H1 (cell line): ENCODE results near the gene USP7. TPM values are rescaled to one million over a fixed set of nuclear protein-coding genes. Genes with fewer than 3 reads are reported as not detected.
A peak's percentile ranks its signal among the peaks of the same experiment; 100 is the strongest.

Experiments
- CTCF ChIA-PET: fragments of 300-600 bp; sonication (Branson Sonifier 250); formaldehyde crosslinking; loops from one replicate; lab custom pipeline; 2021; ENCODE audit not compliant: partially characterized antibody; lab: Charles Lee
- POLR2A ChIA-PET: fragments of 300-600 bp; sonication (Branson Sonifier 250); formaldehyde crosslinking; loops from one replicate; lab custom pipeline; 2021; ENCODE audit warnings: inconsistent platforms; ENCODE audit not compliant: partially characterized antibody; lab: Charles Lee
- DNase-seq, 2 experiments: peaks; one replicate each; pipeline versions ENCODE4 v3.0.0 to v3.0.0-alpha.2; 2010 to 2022; ENCODE audit warnings: low spot score in 2 of 2, low read depth in 1 of 2, mixed read lengths in 1 of 2
- FAIRE-seq: peaks from 2 replicates; lab custom pipeline; 2011; peaks lifted over from hg19 to GRCh38; lab: Jason Lieb, UNC
- H2AFZ ChIP-seq: 2 replicates; pipeline ENCODE4 v1.8.1; 2012; ENCODE audit warnings: low read length, inconsistent platforms
- H2AK5ac ChIP-seq: 2 replicates; pipeline ENCODE4 v1.6.1; 2013; ENCODE audit warnings: low read depth, low read length
- H2BK120ac ChIP-seq: replicated peaks from 2 replicates; pipeline ENCODE3; 2013; ENCODE audit warnings: low read depth, low read length, inconsistent platforms
- H2BK12ac ChIP-seq: 2 replicates; pipeline ENCODE4 v1.6.1; 2013; ENCODE audit warnings: low read depth, low read length
- H2BK15ac ChIP-seq: 2 replicates; pipeline ENCODE4 v1.6.1; 2013; ENCODE audit warnings: low read length
- H2BK20ac ChIP-seq: 2 replicates; pipeline ENCODE4 v1.6.1; 2013; ENCODE audit warnings: low read length
- H2BK5ac ChIP-seq: 2 replicates; pipeline ENCODE4 v1.6.1; 2013; ENCODE audit warnings: low read depth, low read length
- H3K14ac ChIP-seq: 2 replicates; pipeline ENCODE4 v1.6.1; 2013; ENCODE audit warnings: inconsistent platforms; ENCODE audit not compliant: insufficient read length
- H3K18ac ChIP-seq: 2 replicates; pipeline ENCODE4 v1.6.1; 2013; ENCODE audit warnings: low read length; ENCODE audit errors: extremely low read depth
- H3K23ac ChIP-seq: 2 replicates; pipeline ENCODE4 v1.6.1; 2013; ENCODE audit warnings: inconsistent platforms; ENCODE audit not compliant: insufficient read length
- H3K23me2 ChIP-seq: 2 replicates; pipeline ENCODE4 v1.6.1; 2013; ENCODE audit warnings: low read depth, low read length
- H3K27ac ChIP-seq: 2 replicates; pipeline ENCODE4 v1.6.1; 2011; ENCODE audit warnings: low read depth, low read length, inconsistent platforms
- H3K27me3 ChIP-seq, 4 experiments: replicated peaks in 1 of 4; 1 replicate in 1 of 4; 2 replicates in 3 of 4; pipeline versions ENCODE4 v1.6.1 to v1.8.1; 2011 to 2013; ENCODE audit warnings: low read length in 3 of 4, mild to moderate bottlenecking in 3 of 4, inconsistent platforms in 2 of 4, mixed read lengths in 2 of 4, moderate library complexity in 1 of 4; ENCODE audit not compliant: control insufficient read depth in 3 of 4, insufficient read depth in 3 of 4; ENCODE audit errors: extremely low read depth in 1 of 4
- H3K36me3 ChIP-seq, 4 experiments: 2 replicates each; pipeline versions ENCODE4 v1.6.1 to v1.8.1; 2011 to 2013; ENCODE audit warnings: mild to moderate bottlenecking in 4 of 4, low read length in 3 of 4, moderate library complexity in 2 of 4, control low read depth in 1 of 4, inconsistent platforms in 1 of 4; ENCODE audit not compliant: insufficient read depth in 4 of 4, control insufficient read depth in 2 of 4
- H3K4ac ChIP-seq: replicated peaks from 2 replicates; pipeline ENCODE3; 2013; ENCODE audit warnings: low read length, low read depth, mixed read lengths, inconsistent platforms; ENCODE audit not compliant: insufficient read length
- H3K4me1 ChIP-seq, 4 experiments: replicated peaks in 1 of 4; 1 replicate in 1 of 4; 2 replicates in 3 of 4; pipeline versions ENCODE4 v1.6.1 to v1.8.1; 2011 to 2013; ENCODE audit warnings: low read length in 3 of 4, inconsistent platforms in 2 of 4, mixed read lengths in 1 of 4; ENCODE audit not compliant: insufficient read depth in 4 of 4, control insufficient read depth in 3 of 4
- H3K4me2 ChIP-seq, 2 experiments: 2 replicates each; pipeline versions ENCODE4 v1.6.1 to v1.8.1; 2011 to 2013; ENCODE audit warnings: low read depth in 2 of 2, low read length in 2 of 2, control low read depth in 1 of 2, inconsistent platforms in 1 of 2, mild to moderate bottlenecking in 1 of 2; ENCODE audit not compliant: insufficient read depth in 1 of 2
- H3K4me3 ChIP-seq, 4 experiments: fragments of 200-600, 300-600 bp in 1 of 4; sonication (generic), shearing (Covaris generic), sonication (Bioruptor Twin) in 1 of 4; 2 replicates each; pipeline versions ENCODE4 v1.5.1 to v1.8.1; 2011 to 2016; ENCODE audit warnings: low read length in 4 of 4, low read depth in 3 of 4, control low read depth in 2 of 4, inconsistent platforms in 2 of 4, mild to moderate bottlenecking in 2 of 4, mixed read lengths in 1 of 4, moderate library complexity in 1 of 4; ENCODE audit not compliant: insufficient read depth in 2 of 4; ENCODE audit errors: extremely low read depth in 1 of 4
- H3K56ac ChIP-seq: replicated peaks from 2 replicates; pipeline ENCODE3; 2013; ENCODE audit warnings: low read depth, mild to moderate bottlenecking, mixed read lengths, low read length, inconsistent platforms; ENCODE audit not compliant: insufficient read length
- H3K79me1 ChIP-seq: 2 replicates; pipeline ENCODE4 v1.6.1; 2013; ENCODE audit warnings: low read depth, low read length, control low read depth
- H3K79me2 ChIP-seq, 2 experiments: 2 replicates each; pipeline versions ENCODE4 v1.6.1 to v1.8.1; 2012 to 2013; ENCODE audit warnings: low read length in 2 of 2, mild to moderate bottlenecking in 2 of 2, inconsistent platforms in 1 of 2; ENCODE audit not compliant: insufficient read depth in 2 of 2, control insufficient read depth in 1 of 2
- H3K9ac ChIP-seq, 4 experiments: replicated peaks in 1 of 4; 1 replicate in 1 of 4; 2 replicates in 3 of 4; pipeline versions ENCODE4 v1.6.1 to v1.8.1; 2011 to 2013; ENCODE audit warnings: low read depth in 3 of 4, low read length in 3 of 4, control low read depth in 2 of 4, mild to moderate bottlenecking in 2 of 4, moderate library complexity in 2 of 4, inconsistent platforms in 1 of 4; ENCODE audit errors: extremely low read depth in 1 of 4
- H3K9me3 ChIP-seq, 2 experiments: 2 replicates each; pipeline versions ENCODE4 v1.6.1 to v1.8.1; 2012 to 2013; ENCODE audit warnings: mild to moderate bottlenecking in 2 of 2, moderate library complexity in 2 of 2, control low read depth in 1 of 2, inconsistent platforms in 1 of 2, low read depth in 1 of 2, low read length in 1 of 2, mixed read lengths in 1 of 2; ENCODE audit not compliant: insufficient read depth in 2 of 2
- H4K20me1 ChIP-seq, 2 experiments: replicated peaks in 1 of 2; 2 replicates each; pipeline versions ENCODE3 to v1.8.1; 2011 to 2013; ENCODE audit warnings: inconsistent platforms in 2 of 2, low read length in 2 of 2, mild to moderate bottlenecking in 1 of 2; ENCODE audit not compliant: insufficient read depth in 2 of 2, control insufficient read depth in 1 of 2
- H4K5ac ChIP-seq: 2 replicates; pipeline ENCODE4 v1.6.1; 2013; ENCODE audit warnings: low read length, low read depth, mixed read lengths, inconsistent platforms; ENCODE audit not compliant: insufficient read length
- H4K8ac ChIP-seq: 2 replicates; pipeline ENCODE4 v1.8.0; 2013; ENCODE audit warnings: mild to moderate bottlenecking, moderate library complexity, low read length, inconsistent platforms; ENCODE audit not compliant: insufficient read depth; ENCODE audit errors: extremely low read depth
- H4K91ac ChIP-seq: replicated peaks from 2 replicates; pipeline ENCODE3; 2013; ENCODE audit warnings: low read length, mixed read lengths, inconsistent platforms; ENCODE audit not compliant: insufficient read length
- ASH2L ChIP-seq: fragments of 200-600, 300-600 bp; sonication (generic); IDR thresholded peaks from one replicate; pipeline ENCODE4 v1.7.1; 2017; ENCODE audit warnings: low read length
- HDAC2 ChIP-seq, 2 experiments: fragments of 300-600 bp in 1 of 2; sonication (generic) in 1 of 2; IDR thresholded peaks; 2 replicates each; pipeline ENCODE4 v1.6.1; 2011 to 2012; ENCODE audit warnings: low read depth in 2 of 2, low read length in 2 of 2, mild to moderate bottlenecking in 2 of 2, moderate library complexity in 2 of 2, borderline replicate concordance in 1 of 2, inconsistent platforms in 1 of 2
- KDM1A ChIP-seq: fragments of 200-600, 300-600 bp; sonication (generic); IDR thresholded peaks from 2 replicates; pipeline ENCODE4 v1.7.1; 2016; ENCODE audit warnings: mild to moderate bottlenecking, low read length, borderline replicate concordance
- KDM4A ChIP-seq: IDR thresholded peaks from one replicate; pipeline ENCODE4 v1.7.1; 2012; ENCODE audit warnings: low read depth, mild to moderate bottlenecking, moderate library complexity, low read length, inconsistent platforms; ENCODE audit not compliant: severe bottlenecking
- MAFK ChIP-seq: IDR thresholded peaks from 2 replicates; pipeline ENCODE4 v1.6.1; 2012; ENCODE audit warnings: low read depth, mild to moderate bottlenecking, improper control_type of control experiment, low read length
- NRF1 ChIP-seq: IDR thresholded peaks from 2 replicates; pipeline ENCODE4 v1.6.1; 2011; ENCODE audit warnings: mild to moderate bottlenecking, low read depth, low read length, improper control_type of control experiment
- PHF8 ChIP-seq: fragments of 200-600 bp; sonication (generic); conservative IDR thresholded peaks from 2 replicates; pipeline ENCODE4 v1.7.1; 2012; ENCODE audit warnings: low read depth, mild to moderate bottlenecking, inconsistent platforms, low read length, moderate library complexity
- POLR2A ChIP-seq, 2 experiments: IDR thresholded peaks; 1 replicate in 1 of 2; 2 replicates in 1 of 2; pipeline ENCODE4 v1.6.1; 2011; ENCODE audit warnings: low read depth in 2 of 2, low read length in 2 of 2, mild to moderate bottlenecking in 2 of 2; ENCODE audit errors: control extremely low read depth in 1 of 2
- POLR2AphosphoS5 ChIP-seq: IDR thresholded peaks from 2 replicates; pipeline ENCODE4 v1.6.1; 2011; ENCODE audit warnings: low read depth, low read length
- SP4 ChIP-seq: IDR thresholded peaks from 2 replicates; pipeline ENCODE4 v1.6.1; 2012; ENCODE audit warnings: low read length, inconsistent platforms
- SUZ12 ChIP-seq: fragments of 200-600 bp; sonication (generic); IDR thresholded peaks from 2 replicates; pipeline ENCODE4 v1.6.1; 2012; ENCODE audit warnings: mild to moderate bottlenecking, inconsistent platforms, low read length, moderate library complexity, mixed read lengths
- TAF1 ChIP-seq: IDR thresholded peaks from 2 replicates; pipeline ENCODE4 v1.6.1; 2011; ENCODE audit warnings: mild to moderate bottlenecking, low read depth, low read length
- WGBS, 2 experiments: shearing (Covaris generic) in 1 of 2; methylation state at CpG; one replicate each; pipeline versions ENCODE4 v1.1.6 to v1.1.7; 2013 to 2015; ENCODE audit warnings: low lambda C conversion rate in 2 of 2, mixed read lengths in 2 of 2, inconsistent platforms in 1 of 2, low coverage in 1 of 2, missing lambda C conversion rate in 1 of 2; ENCODE audit not compliant: insufficient replicate concordance in 2 of 2, insufficient coverage in 1 of 2, insufficient read length in 1 of 2; ENCODE audit errors: extremely low coverage in 1 of 2, missing lambda C conversion rate in 1 of 2; 5-methylcytosine and 5-hydroxymethylcytosine counted together
- polyA plus RNA-seq, 7 experiments: library from polyadenylated mRNA; depleted of rRNA in 3 of 7; stranded (reverse) in 5 of 7; unstranded in 2 of 7; fragments of >200 nt in 5 of 7; fragments of 200-250 nt in 2 of 7; gene quantifications; 1 replicate in 5 of 7; 2 replicates in 1 of 7; 4 replicates in 1 of 7; pipeline versions ENCODE4 v1.2.1 to v1.2.3, GENCODE V29; 2011 to 2013; ENCODE audit warnings: missing spikeins in 2 of 7, mixed read lengths in 2 of 7
- total RNA-seq: library from RNA; stranded (reverse); fragmentation: NEBNext Ultra II Directional; extraction: Animal tissue kit (Norgen Biotek cat#: 25700); gene quantifications from 2 replicates; pipeline ENCODE4 v1.2.1, GENCODE V29; 2021

USP7 gene
- total and polyA plus RNA-seq, 2 of the 8 experiments (the other 6 are each of a cell fraction or from before 2014, with no cell fraction given) = 21.3 to 211 TPM

DNA sequence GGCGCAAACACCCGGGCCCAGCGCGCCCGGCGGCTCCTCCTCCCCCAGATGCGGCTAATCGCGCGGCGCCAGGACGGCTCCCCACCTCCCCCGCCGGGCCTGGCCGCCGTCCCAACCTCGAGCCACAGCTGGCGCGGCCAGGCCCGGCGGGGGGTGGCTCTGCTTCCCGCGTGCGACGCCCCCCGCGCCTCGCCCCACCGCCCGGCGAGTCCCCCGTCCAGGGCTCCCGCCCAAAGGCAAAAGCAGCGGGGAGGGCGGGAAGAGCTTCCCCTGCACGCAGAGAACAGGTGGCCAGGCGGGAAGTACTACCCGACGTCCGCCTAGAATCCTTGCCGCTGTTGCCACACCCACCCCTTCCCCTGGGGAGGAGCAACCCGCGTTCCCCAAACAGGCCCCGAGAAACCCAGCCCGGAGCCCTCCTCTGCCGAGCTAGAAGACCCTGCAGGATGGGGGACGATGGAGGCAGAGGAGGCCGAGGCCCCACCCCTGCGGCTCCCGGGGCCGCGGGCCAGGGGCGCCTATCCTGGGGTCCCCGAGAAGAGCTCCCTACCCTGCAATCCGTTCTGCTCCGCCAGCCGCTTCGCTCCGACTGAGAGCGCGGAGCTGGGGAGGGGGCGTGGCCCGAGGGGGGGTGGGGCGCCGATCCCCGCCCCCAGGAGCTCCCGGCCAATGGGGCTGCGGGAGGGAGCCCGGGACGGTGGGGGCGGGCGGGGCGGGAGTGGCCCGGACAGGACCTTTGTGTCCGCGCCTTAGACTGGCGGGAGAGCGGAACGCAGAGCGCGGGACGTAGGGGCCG is 95.1 kb downstream of the USP7 start, which contains the start of gene CARHSP1:
Gene CARHSP1 (minus strand): TSS at position 591 of the 796 bp plus-strand sequence. CDS start 9,678 bp downstream, outside the sequence.
- H2AFZ ChIP-seq = peak within 1 kb of the TSS; percentile 82
- no peak within 1 kb of the TSS for H3K14ac ChIP-seq
- peak; percentile 49 to 88 for DNase-seq
- peak; percentile 84 for TF ChIP-seq POLR2AphosphoS5
- no peak for TF ChIP-seq MAFK
- TF ChIP-seq SUZ12 = no peak
- TF ChIP-seq KDM1A = peak; percentile 83
- TF ChIP-seq HDAC2 (IDR thresholded peaks at IDR 0.05; ENCODE audit: borderline replicate concordance in 1 of 2, low read depth in 2 of 2, low read length in 2 of 2) = peak in 1 of 2 experiments; percentile 91; a peak in 2 of 4 replicates
- no peak for TF ChIP-seq ASH2L
- TF ChIP-seq SP4 = no peak
- TF ChIP-seq PHF8 = peak; percentile 87
- TF ChIP-seq TAF1 = peak; percentile 97
- peak; percentile 33 for TF ChIP-seq KDM4A
- peak; percentile 83 to 90 for TF ChIP-seq POLR2A (IDR thresholded peaks at IDR 0.05; ENCODE audit: control extremely low read depth in 1 of 2, low read depth in 2 of 2, low read length in 2 of 2)
- no peak for TF ChIP-seq NRF1

More for the DNA sequence above, 95.1 kb downstream of the USP7 start, which contains the start of gene CARHSP1:
- Histone ChIP-seq H4K8ac (peak within 1 kb of the TSS; percentile 87; the same call in 1 of the 2 replicates), H3K27me3 (no peaks in the 10 kb centered on the region), H2BK5ac (peak within 1 kb of the TSS; percentile 83; the same call in 1 of the 2 replicates), H3K4me2 (peak within 1 kb of the TSS; percentile 91 to 99), H2BK12ac (peak within 1 kb of the TSS; percentile 84; the same call in 1 of the 2 replicates), H3K27ac (peak within 1 kb of the TSS; percentile 84), H2BK120ac (peak within 1 kb of the TSS; percentile 66), H3K56ac (peak within 1 kb of the TSS; percentile 74), H3K23ac (no peak within 1 kb of the TSS), H3K18ac (peak within 1 kb of the TSS; percentile 93), H3K4me1 (peaks cover 19 to 27% (median 27%) of the 10 kb centered on the region in 4 experiments), H4K20me1 (peaks cover 11 to 26% of the 10 kb centered on the region in 2 experiments), H2BK20ac (no peak within 1 kb of the TSS), H3K4ac (peak within 1 kb of the TSS; percentile 79), H4K5ac (peak within 1 kb of the TSS; percentile 84), H3K9me3 (no peaks in the 10 kb centered on the region), H3K23me2 (peaks cover 23% of the 10 kb centered on the region), H3K36me3 (peaks cover 0 to 14% (median 4%) of the 10 kb centered on the region in 4 experiments; a peak in 4 of 8 replicates), H3K79me2 (peaks cover 21 to 42% of the 10 kb centered on the region in 2 experiments), H2AK5ac (no peak within 1 kb of the TSS), H3K9ac (peak within 1 kb of the TSS; percentile 80 to 97 (median 83)), H2BK15ac (peak within 1 kb of the TSS; percentile 88; the same call in 1 of the 2 replicates), H3K4me3 (peak within 1 kb of the TSS; percentile 74 to 92 (median 78)), H4K91ac (peak within 1 kb of the TSS; percentile 84), H3K79me1 (peaks cover 14% of the 10 kb centered on the region)
- ChIA-PET CTCF (interaction anchor here (1.1 to 10.5 kb wide), 6 partner anchors 8 to 140 kb away, joined by 3 to 90 read pairs (median 5); partner anchors contain the start of gene LITAFD), POLR2A (interaction anchor here (1.0 to 29.1 kb wide), 10 partner anchors 5 to 223 kb away, joined by 3 to 456 read pairs (median 5); partner anchors contain the start of genes CARHSP1, HAPSTR1 and LITAFD)
- WGBS, 2 experiments = 1% methylated on average over 26 of the region's 83 CpGs; no CpG with 5 or more reads in 1 of the 2 experiments
- FAIRE-seq = no peak
